Sigmoid colon (tissue), 4 donors: Measurements from ENCODE around the gene SEPTIN1.

Experiments used
- EP300 ChIP-seq, 4 donors: sonication (generic); formaldehyde crosslinking; IDR thresholded peaks; one replicate each; pipeline ENCODE4 v1.6.1; 2017; ENCODE audit warnings: antibody characterized with exemption in 4 of 4
- POLR2A ChIP-seq, 2 donors: fragments of 450-650 bp; IDR thresholded peaks; one replicate each; pipeline ENCODE4 v1.6.1; 2016; ENCODE audit warnings: antibody characterized with exemption in 2 of 2, mild to moderate bottlenecking in 2 of 2, moderate library complexity in 2 of 2
- POLR2AphosphoS5 ChIP-seq, 4 donors: sonication (generic); formaldehyde crosslinking; IDR thresholded peaks; one replicate each; pipeline ENCODE4 v1.6.1; 2017; ENCODE audit warnings: antibody characterized with exemption in 4 of 4
- TF ChIP-seq, protein P1 (sequence below), 4 experiments: fragments of 450-650 bp in 3 of 4; fragments of 200-600 bp in 1 of 4; IDR thresholded peaks; one replicate each; pipeline ENCODE4 v1.5.1; 2016 to 2019; ENCODE audit warnings: antibody characterized with exemption in 4 of 4, mild to moderate bottlenecking in 3 of 4, moderate library complexity in 2 of 4

DNA sequence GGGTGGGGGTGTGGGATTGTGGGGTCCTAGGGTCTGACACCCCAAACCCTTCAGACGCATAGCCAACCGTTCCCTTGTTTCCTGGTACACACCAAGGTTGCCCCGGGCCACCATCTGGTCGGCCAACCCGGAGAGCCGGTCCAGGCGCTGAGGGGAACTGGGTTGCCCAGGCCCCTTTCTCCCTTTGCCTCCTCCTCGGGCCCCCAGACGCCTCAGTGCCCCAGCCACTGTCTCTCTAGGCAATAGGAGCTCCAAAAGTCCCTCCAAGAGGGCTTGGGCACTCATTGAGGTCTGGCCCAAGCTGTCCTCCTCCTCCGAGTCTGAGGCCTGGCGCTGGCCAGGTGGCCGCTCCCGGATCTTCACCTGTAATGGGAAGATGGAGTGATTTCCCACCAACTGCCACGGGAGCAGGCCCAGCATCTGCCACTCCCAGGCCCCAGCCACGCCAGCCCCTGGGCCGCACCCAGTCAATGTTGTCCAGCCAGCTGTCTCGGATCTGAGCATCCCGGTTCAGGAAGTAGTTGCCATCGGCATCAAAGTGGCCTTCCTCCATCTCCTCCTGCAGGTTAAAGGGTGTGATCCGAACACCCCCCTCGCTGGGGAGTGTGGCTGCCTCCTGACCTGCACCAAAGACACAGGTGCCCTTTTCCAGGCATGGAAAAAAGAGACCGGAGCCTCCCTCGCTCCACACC is 28.8 kb downstream of the SEPTIN1 start:
- TF ChIP-seq, protein P1, sequence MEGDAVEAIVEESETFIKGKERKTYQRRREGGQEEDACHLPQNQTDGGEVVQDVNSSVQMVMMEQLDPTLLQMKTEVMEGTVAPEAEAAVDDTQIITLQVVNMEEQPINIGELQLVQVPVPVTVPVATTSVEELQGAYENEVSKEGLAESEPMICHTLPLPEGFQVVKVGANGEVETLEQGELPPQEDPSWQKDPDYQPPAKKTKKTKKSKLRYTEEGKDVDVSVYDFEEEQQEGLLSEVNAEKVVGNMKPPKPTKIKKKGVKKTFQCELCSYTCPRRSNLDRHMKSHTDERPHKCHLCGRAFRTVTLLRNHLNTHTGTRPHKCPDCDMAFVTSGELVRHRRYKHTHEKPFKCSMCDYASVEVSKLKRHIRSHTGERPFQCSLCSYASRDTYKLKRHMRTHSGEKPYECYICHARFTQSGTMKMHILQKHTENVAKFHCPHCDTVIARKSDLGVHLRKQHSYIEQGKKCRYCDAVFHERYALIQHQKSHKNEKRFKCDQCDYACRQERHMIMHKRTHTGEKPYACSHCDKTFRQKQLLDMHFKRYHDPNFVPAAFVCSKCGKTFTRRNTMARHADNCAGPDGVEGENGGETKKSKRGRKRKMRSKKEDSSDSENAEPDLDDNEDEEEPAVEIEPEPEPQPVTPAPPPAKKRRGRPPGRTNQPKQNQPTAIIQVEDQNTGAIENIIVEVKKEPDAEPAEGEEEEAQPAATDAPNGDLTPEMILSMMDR (IDR thresholded peaks at IDR 0.05), result no peak
- TF ChIP-seq POLR2AphosphoS5 (IDR thresholded peaks at IDR 0.05) (no peak), POLR2A (IDR thresholded peaks at IDR 0.05) (no peak), EP300 (IDR thresholded peaks at IDR 0.05) (no peak)
